Activated CD4-positive, alpha-beta memory T cell treated with anti-CD3 and anti-CD28 coated beads, Interleukin-2, amount 10 ng/mL, durations not matched to agents 7 days and 5 days (primary cell): ENCODE results near the gene ITGA7. TPM values are rescaled to one million over a fixed set of nuclear protein-coding genes. Genes with fewer than 3 reads are reported as not detected.

ENCODE experiments used
- total RNA-seq, 2 experiments: library from RNA; stranded (reverse); gene quantifications; one replicate each; pipeline ENCODE4 v1.2.3, GENCODE V29; 2021

ITGA7 gene
- total RNA-seq, 2 experiments from 2014 or later: 1.9 to 2.0 TPM

Other genes with a start within 250 kb of the ITGA7 start
- under 1 TPM in 1 of 2 experiments, not detected in 1; 0.25 TPM for gene OR6C70, start 237.8 kb downstream of the ITGA7 start, total RNA-seq
- gene OR6C68, start 215.5 kb downstream of the ITGA7 start, total RNA-seq: not detected
- not detected for gene OR6C4, start 158.3 kb downstream of the ITGA7 start, total RNA-seq
- gene OR2AP1, start 135.4 kb downstream of the ITGA7 start, total RNA-seq: not detected
- gene OR10P1, start 71.0 kb downstream of the ITGA7 start, total RNA-seq: not detected
- 100 to 1,000 TPM; 156 to 162 TPM for gene BLOC1S1, start 8.1 kb upstream of the ITGA7 start, total RNA-seq
- gene RDH5, start 12.5 kb upstream of the ITGA7 start, total RNA-seq: 10 to 100 TPM in 1 of 2 experiments, 1 to 10 TPM in 1; 9.5 to 10.5 TPM
- gene CD63, start 21.1 kb upstream of the ITGA7 start, total RNA-seq: 100 to 1,000 TPM; 177 to 185 TPM
- 1 to 10 TPM; 7.2 to 7.9 TPM for gene GDF11, start 35.2 kb upstream of the ITGA7 start, total RNA-seq
- 10 to 100 TPM; 88.3 to 88.6 TPM for gene SARNP, start 109.8 kb upstream of the ITGA7 start, total RNA-seq
- 10 to 100 TPM; 56.3 to 60.2 TPM for gene ORMDL2, start 110.1 kb upstream of the ITGA7 start, total RNA-seq
- gene DNAJC14, start 121.7 kb upstream of the ITGA7 start, total RNA-seq: 10 to 100 TPM; 32.3 to 32.5 TPM
- gene MMP19, start 135.0 kb upstream of the ITGA7 start, total RNA-seq: not detected
- 10 to 100 TPM; 54.2 to 56.0 TPM for gene PYM1, start 220.0 kb upstream of the ITGA7 start, total RNA-seq
- 100 to 1,000 TPM; 427 to 431 TPM for gene DGKA, start 223.3 kb upstream of the ITGA7 start, total RNA-seq